Measurements from ENCODE around the gene PPP1R10.

PPP1R10 gene

DNA sequence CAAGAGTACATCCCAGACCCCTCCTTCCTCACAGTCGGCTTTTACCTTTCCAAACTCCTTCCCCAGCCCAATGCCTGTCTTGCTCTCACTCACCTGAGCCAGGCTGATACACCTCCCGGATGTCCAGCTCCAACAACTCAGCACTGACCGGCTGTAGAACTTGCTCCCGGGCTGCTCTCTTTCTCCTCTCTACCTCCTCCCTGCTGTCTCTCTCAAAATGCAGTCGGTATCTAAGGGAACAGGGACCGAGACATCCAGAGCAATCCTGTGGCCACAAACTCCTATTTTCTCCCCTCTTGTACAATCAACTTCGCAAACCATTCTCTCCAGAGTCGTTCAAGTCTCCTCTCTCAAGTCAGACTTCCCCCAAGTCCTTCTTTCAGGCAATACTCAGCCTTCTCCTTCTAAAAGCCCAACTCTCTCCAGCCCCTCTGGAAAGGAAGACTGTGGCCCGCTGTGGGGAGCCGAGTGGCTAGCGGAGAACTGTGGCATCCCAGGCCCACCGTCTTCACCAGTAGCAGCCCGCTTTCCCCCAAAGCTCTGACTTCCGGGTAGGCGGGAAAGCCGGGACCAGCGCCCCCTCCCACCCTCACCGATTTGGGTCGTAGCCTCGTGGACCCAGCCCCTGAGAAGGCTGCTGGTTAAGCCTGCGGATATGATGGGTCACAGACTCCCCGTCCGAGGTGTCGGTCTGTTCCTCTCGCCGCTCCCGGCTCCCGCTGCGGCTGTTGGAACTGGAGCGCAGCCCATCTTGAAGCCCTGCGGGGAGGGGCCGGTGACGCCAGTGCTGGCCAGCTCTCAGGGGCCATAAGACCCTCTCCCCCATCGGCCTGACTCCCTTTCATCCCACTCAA, 61.9 kb downstream of the PPP1R10 start:
- DNase-seq: no peak

DNA sequence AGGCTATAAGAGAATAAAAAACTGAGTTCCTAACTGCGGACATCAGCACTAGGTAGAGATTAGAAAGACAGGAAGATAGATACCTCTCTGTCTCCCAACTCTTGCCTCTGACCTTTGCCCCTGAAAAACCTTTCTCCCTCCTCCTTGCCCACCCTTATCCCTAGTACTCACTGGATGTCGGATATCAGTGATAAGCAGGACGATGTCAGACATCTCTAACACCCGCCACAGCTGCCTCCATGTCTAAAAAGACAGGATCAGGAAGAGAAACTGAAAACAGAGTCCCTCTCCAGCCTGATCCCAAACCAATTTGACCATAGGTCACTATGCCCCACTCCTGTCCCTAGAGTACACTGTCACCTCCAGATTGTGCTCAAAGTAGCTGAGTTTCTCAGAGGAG, 62.6 kb downstream of the PPP1R10 start:
- DNase-seq: no peak

Measured in GDM1 (cell line).